Astrocyte (in vitro differentiated cells and primary cell): ENCODE measurements around the gene METTL15.

Experiments used
- EZH2 ChIP-seq: IDR thresholded peaks from 2 replicates; pipeline ENCODE4 v1.6.1; 2012; ENCODE audit warnings: mild to moderate bottlenecking, low read length, inconsistent platforms; ENCODE audit not compliant: insufficient read depth
- TF ChIP-seq, protein P1 (sequence below): IDR thresholded peaks from 2 replicates; pipeline ENCODE4 v1.5.1; 2011; ENCODE audit warnings: low read depth, mild to moderate bottlenecking, inconsistent platforms, low read length, moderate library complexity; ENCODE audit not compliant: insufficient read depth

DNA sequence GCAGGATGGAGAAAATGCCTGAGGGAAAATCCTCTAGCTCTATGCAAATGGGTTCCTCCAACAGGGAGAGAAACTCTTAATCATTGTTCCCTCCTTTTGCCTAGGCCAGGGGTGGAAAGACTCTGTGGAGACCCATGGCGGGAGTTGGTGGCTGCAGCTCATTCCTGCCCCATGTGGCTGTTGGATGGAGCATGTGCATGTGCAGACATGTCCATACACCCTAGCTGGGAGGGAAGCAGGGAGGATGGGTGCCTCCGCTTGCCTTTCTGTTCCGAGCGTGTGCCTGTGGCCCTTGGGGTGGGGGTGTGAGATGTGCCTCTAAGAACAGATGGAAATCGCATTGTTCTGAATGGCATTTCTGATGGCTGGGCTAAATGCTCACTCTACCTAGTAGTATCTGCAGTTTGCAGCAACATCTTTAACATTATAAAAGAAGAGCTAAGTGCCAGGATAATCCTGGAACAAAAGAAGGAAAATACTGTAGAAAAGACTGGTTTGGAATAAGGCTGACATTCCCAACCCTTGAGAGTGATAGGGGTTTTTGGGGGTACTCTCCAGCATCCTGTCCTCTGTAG lies 31.7 kb downstream of the METTL15 start:
- TF ChIP-seq, protein P1, sequence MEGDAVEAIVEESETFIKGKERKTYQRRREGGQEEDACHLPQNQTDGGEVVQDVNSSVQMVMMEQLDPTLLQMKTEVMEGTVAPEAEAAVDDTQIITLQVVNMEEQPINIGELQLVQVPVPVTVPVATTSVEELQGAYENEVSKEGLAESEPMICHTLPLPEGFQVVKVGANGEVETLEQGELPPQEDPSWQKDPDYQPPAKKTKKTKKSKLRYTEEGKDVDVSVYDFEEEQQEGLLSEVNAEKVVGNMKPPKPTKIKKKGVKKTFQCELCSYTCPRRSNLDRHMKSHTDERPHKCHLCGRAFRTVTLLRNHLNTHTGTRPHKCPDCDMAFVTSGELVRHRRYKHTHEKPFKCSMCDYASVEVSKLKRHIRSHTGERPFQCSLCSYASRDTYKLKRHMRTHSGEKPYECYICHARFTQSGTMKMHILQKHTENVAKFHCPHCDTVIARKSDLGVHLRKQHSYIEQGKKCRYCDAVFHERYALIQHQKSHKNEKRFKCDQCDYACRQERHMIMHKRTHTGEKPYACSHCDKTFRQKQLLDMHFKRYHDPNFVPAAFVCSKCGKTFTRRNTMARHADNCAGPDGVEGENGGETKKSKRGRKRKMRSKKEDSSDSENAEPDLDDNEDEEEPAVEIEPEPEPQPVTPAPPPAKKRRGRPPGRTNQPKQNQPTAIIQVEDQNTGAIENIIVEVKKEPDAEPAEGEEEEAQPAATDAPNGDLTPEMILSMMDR: no peak
- TF ChIP-seq EZH2: no peak
